Measurements from ENCODE around the gene SPATA9.

DNA sequence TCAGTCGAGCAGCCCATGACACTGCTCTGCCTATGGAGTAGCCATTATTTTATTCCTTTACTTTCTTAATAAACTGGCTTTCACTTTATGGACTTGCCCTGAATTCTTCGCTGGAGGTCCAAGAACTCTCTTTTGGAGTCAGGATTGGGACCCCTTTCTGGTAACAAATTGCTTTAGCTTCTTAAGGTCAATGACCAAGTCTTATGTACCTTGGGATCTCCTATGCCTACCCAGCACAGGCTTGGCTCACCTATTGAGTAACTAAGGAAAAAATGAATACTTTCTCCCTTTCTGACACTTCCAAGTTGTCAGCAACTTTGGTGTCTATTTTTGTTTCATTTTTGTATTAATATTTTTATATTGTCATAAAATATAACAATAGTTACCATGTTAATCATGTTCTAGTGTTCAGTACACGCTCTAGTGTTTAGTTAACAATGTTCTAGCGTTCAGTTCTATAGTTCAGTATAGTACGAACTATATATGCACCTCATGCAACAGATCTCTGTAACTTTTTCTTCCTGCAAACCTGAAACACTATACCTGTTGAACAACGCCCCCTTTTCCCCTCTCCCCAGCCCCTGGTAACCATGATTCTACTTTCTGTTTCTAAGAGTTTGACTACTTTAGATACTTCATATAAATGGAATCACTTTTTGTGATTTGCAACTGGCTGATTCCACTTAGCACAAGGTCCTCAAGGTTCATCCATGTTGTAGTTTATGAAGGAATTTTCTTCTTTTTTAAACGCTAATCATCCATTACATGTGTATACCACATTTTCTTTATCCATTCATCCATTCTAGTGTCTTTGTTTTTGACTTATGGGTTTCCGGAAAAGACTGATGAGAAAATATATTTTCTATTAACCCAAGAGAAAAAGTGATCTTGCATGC, 46.6 kb upstream of the SPATA9 start:
- TF ChIP-seq, protein P1, sequence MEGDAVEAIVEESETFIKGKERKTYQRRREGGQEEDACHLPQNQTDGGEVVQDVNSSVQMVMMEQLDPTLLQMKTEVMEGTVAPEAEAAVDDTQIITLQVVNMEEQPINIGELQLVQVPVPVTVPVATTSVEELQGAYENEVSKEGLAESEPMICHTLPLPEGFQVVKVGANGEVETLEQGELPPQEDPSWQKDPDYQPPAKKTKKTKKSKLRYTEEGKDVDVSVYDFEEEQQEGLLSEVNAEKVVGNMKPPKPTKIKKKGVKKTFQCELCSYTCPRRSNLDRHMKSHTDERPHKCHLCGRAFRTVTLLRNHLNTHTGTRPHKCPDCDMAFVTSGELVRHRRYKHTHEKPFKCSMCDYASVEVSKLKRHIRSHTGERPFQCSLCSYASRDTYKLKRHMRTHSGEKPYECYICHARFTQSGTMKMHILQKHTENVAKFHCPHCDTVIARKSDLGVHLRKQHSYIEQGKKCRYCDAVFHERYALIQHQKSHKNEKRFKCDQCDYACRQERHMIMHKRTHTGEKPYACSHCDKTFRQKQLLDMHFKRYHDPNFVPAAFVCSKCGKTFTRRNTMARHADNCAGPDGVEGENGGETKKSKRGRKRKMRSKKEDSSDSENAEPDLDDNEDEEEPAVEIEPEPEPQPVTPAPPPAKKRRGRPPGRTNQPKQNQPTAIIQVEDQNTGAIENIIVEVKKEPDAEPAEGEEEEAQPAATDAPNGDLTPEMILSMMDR (IDR thresholded peaks at IDR 0.05), result no peak
- TF ChIP-seq POLR2AphosphoS5 (IDR thresholded peaks at IDR 0.05; ENCODE audit: low read depth, low read length), result no peak
- TF ChIP-seq SIN3A (IDR thresholded peaks at IDR 0.05; ENCODE audit: borderline replicate concordance, insufficient read depth, low read depth, low read length), result no peak
- TF ChIP-seq, protein P2, sequence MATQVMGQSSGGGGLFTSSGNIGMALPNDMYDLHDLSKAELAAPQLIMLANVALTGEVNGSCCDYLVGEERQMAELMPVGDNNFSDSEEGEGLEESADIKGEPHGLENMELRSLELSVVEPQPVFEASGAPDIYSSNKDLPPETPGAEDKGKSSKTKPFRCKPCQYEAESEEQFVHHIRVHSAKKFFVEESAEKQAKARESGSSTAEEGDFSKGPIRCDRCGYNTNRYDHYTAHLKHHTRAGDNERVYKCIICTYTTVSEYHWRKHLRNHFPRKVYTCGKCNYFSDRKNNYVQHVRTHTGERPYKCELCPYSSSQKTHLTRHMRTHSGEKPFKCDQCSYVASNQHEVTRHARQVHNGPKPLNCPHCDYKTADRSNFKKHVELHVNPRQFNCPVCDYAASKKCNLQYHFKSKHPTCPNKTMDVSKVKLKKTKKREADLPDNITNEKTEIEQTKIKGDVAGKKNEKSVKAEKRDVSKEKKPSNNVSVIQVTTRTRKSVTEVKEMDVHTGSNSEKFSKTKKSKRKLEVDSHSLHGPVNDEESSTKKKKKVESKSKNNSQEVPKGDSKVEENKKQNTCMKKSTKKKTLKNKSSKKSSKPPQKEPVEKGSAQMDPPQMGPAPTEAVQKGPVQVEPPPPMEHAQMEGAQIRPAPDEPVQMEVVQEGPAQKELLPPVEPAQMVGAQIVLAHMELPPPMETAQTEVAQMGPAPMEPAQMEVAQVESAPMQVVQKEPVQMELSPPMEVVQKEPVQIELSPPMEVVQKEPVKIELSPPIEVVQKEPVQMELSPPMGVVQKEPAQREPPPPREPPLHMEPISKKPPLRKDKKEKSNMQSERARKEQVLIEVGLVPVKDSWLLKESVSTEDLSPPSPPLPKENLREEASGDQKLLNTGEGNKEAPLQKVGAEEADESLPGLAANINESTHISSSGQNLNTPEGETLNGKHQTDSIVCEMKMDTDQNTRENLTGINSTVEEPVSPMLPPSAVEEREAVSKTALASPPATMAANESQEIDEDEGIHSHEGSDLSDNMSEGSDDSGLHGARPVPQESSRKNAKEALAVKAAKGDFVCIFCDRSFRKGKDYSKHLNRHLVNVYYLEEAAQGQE (IDR thresholded peaks at IDR 0.05; ENCODE audit: insufficient read depth in 1 of 2, low read depth in 2 of 2, low read length in 1 of 2), result no peak
